Activated CD8-positive, alpha-beta memory T cell treated with anti-CD3 and anti-CD28 coated beads for 1 hour (primary cell): ENCODE measurements around the gene BMERB1.

ENCODE experiments used
- DNase-seq, 2 donors: peaks; one replicate each; pipeline ENCODE4 v3.0.0-alpha.2; 2020; ENCODE audit warnings: low read depth in 1 of 2; ENCODE audit errors: extremely low read depth in 1 of 2

Gene BMERB1

DNA sequence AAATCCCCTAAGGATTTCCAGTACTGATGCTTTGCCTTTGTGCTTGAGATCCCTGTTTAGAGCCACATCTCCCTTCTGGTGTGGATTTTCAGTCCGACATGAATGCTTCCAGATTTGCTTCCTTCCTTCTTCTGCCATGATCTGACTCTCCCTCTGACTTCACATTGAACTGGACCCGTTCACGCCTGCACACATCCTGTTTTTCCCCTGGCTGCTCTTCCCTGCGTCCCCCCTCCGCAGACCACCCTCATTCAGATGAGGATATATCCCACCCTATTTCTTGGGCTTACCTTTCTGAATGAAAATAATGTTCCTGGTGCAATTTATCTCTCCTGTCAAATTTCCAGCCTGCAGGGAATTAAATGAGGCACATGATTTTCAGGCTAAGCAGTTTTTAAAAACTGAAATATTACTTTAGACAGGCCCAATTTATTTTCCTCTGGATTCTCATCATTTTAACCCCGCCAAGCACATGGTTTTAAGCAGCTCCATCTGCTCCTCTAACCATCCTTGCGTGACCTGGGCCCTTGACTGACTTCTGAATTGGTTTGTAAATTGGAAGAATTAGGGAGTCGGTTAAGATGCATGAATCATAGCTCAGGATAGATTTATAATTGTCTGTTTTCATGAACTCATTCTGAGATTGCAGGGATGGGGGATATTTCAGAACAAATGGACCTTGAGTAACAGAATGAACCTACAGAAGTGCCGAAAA is 59.2 kb downstream of the BMERB1 start:
- DNase-seq = no peak

DNA sequence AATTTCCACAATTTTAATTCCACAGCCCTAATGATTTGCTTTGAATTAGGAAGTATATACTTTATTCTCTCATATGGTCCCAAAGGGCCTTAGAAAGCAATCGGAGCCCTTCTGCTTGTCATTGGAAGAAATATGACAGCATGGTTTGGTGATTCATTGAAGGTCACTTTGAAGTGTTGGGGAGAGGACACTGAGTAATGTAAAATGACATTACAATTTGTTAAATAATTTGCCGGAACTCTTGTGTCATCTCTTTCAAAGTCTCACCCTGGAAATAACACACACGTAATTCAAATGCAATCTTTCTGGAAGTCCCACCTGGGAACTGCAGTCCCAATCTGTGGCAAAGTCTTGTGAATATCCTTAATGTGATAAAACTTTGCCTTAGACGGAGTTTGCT is 59.8 kb downstream of the BMERB1 start:
- no peak for DNase-seq

GRCh38 chr16:15495898-15496297 is 61.5 kb downstream of the BMERB1 start:
- no peak for DNase-seq

- DNase-seq = no peak
Measured at GRCh38 chr16:15498427-15499175, 64.2 kb downstream of the BMERB1 start.

GRCh38 chr16:15502041-15502725 is 67.8 kb downstream of the BMERB1 start:
- no peak for DNase-seq

DNA sequence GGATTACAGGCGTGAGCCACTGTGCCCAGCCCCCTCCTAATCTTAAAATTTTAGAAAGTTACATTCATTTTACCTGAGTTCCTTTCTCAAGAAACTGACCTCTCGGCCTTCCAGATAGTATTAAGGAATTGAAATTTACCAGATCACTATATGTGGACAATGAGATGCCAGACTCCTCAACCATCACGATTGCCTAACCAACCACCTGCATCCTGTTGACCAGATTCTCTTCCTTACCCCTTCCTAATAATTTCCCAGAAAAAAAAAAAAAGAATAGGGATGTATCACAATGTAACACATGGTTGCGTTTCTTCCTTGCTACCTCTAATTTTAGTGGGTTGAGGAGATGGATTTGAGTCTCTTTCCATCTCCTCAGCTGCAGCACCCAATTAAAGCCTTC is 72.1 kb downstream of the BMERB1 start:
- no peak for DNase-seq

DNA sequence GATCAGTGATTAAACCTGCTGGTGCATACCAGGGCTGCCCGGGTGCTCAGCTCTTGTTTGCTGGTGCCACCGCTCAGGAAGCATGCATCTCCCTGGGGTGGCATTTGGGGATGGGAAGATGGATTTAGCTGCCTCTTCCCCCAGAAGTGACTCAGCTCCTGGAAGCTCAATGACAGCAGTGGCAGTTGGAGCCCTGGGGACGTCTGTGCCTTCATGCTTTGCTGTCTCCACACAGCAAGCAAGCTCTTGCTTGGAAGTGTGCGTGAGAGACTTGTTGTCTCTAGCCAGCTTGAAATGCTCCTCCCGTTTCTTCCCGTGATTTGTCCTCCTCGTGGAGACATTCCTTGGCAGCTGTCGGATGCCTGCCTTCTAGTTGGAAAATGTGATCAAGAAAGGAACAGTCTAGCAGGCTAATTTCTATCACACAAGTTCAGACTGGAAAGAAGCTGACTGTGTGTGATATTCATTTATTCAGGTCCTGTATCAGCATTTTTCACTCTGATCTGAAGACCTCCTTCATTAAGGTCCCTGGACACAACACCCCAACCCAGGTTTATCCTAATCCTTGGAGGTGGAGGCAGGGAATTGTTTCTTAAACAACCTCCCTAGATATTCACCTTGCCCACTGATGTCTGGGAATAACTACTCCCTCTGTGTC is 73.0 kb downstream of the BMERB1 start:
- DNase-seq = no peak

GRCh38 chr16:15507959-15508627 is 73.7 kb downstream of the BMERB1 start:
- no peak for DNase-seq

- DNase-seq = no peak
Measured at GRCh38 chr16:15509051-15509592, 74.7 kb downstream of the BMERB1 start.

GRCh38 chr16:15509593-15510535 is 75.5 kb downstream of the BMERB1 start:
- no peak for DNase-seq

DNA sequence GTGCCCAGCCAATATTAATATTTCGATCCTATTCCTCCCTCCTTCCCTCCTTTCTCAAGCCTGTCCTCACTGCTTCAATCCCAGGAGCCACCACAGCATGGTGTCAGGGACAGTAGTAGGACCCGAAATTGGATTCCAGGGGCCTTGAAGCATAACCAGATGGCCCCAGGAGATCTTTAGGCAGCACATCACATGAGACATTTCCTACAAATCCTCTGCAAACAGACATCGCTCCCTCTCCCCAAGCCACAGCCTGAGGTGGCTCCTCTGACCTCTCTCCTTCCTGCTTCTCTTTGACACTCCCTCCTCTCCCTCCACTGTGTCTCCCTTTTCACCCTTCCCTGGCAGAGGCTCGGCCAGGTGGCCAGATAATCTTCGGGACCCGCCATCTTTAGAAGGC is 76.6 kb downstream of the BMERB1 start:
- no peak for DNase-seq

DNA sequence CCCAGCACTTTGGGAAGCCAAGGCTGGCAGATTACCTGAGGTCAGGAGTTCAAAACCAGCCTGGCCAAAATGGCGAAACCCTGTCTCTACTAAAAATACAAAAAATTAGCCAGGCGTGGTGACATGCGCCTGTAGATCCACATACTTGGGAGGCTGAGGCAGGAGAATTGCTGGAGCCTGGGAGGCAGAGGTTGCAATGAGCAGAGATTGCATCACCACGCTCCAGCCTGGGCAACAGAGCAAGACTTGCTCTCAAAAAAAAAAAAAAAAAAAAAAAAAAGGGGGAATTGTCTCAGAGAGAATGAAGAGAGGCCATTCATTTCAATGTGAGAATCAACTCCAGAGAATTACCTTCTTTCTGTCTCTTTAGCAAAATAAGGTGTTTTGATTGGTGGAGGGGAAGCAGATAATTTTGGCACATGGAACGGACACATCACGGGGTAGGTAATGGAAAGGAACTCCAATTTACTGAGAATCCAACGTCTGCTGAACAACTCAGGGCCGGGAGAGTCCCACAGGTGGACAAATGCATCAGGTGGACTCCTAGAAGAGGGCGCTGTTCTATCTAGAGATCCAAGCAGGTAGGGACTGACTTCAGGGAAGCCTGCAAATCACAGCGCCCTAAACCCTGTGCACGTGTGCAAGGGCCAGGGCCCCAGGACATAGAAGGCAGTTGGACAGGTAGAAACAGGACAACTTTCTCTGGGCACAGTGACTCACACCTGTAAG is 77.5 kb downstream of the BMERB1 start:
- DNase-seq = no peak

DNA sequence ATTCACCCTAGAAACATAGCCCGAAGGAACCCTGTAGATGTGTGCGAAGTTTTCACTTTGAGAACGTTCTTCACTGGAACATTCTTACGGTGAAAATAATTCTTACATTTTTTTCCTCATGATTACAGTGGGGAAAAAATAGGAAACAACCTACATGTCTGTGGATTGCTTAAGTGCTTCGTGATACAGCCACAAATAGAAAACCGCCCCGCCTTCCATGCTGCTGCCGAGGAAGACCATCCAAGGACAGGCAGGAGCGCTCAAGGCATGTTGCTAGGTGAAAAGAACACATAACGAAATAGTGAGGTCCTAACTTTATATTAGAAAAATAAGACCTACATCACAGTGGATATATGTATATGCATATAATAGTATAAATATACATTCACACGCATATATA is 78.8 kb downstream of the BMERB1 start:
- DNase-seq = no peak

DNA sequence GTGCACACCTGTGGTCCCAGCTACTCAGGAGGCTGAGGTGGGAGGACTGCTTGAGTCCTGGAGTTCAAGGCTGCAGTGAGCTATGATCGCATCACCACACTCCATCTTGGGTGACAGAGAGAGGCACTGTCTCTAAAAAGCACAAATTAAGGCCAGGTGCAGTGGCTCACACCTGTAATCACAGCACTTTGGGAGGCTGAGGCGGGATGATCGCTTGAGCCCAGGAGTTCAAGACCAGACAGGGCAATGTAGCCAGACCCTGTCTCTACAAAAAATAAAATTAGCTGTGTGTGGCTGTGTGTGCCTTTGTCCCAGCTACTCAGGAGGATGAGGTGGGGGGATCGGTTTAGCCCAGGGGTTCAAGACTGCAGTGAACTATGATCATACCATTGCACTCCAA is 81.6 kb downstream of the BMERB1 start:
- no peak for DNase-seq

DNA sequence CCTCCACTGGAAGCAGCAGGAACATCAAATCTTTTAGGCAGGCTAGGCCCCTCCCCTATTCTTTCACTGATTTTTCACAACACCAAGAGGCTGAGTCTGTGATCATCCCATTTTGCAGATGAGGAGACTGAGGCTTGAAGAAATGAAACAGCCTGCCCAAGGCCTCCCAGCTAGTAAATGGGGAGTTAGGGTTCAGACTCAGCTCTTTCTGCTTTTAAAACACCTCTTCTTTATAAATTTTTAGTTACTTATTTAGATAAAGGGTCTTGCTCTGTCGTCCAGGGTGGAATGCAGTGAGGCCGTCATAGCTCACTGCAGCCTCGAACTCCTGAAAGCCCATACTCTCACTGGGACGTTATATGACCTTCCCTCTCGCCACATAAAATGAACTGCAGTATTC is 82.2 kb downstream of the BMERB1 start:
- no peak for DNase-seq

- DNase-seq = no peak
Measured at GRCh38 chr16:15517743-15518377, 83.5 kb downstream of the BMERB1 start.

DNA sequence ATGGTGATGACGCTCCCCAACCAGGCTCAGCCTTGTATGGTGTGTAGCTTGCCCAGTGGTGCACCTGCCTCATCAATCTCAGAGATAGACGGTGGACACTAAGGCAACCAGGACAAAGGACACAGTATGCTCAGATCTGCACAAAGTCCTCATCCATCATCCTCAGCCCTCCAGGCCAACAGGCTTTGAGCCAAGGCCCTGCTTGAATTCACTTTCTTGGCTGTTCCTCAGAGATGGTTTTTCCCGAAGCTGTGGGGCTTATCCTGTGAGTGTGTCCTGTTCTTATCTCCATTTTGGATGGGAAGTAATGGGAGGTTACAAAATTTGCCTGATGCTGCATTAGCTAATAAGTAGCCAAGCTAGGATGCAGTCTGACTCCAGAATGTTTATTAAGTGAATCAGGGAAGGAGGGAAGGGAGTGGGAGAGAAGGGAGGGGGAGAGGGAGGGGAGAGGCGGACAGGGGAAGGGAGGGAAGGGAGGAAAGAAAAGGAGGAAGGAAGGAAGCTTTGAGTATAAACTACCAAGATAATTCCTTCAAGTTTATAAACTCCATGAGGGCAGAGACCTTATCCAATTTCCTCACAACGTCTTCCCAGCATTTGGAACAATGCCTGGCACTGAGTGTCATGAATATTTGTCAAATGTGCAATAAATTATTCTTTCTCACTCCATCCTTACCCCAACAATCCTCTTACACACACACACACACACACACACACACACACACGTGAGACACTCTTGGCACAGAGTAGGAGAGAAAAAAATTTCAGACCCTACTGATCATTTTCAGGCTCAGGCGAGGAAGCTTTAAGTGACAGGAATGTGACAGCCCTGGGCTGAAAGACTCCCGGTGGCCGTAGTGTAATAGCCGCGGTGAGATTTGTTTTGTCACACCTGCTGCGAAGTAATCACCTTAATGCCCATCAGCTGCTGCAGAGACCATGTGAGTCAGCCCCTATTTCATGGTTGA is 84.3 kb downstream of the BMERB1 start:
- DNase-seq = no peak
